Prostate gland (tissue), 2 donors: Measurements from ENCODE around the gene FAM229B.

Experiments
- CTCF ChIP-seq, 4 experiments: fragments of 200-600 bp in 2 of 4; fragments of 450-650 bp in 2 of 4; sonication (generic) in 2 of 4; IDR thresholded peaks; 1 replicate in 3 of 4; 2 replicates in 1 of 4; pipeline ENCODE4 v1.5.1; 2016 to 2019; ENCODE audit warnings: antibody characterized with exemption in 4 of 4, mild to moderate bottlenecking in 2 of 4, moderate library complexity in 2 of 4
- POLR2A ChIP-seq: fragments of 450-650 bp; IDR thresholded peaks from one replicate; pipeline ENCODE4 v1.6.1; 2016; ENCODE audit warnings: antibody characterized with exemption, mild to moderate bottlenecking

GRCh38 chr6:112113918-112114317, 26.5 kb downstream of the FAM229B start:
- TF ChIP-seq CTCF (IDR thresholded peaks at IDR 0.05) (no peak), POLR2A (no peak)
